ES-I3 (cell line): ENCODE results near the gene HPGDS.
"Not testable (repeated sequence)": the region's sequence is repeated elsewhere in the genome, so short reads cannot be mapped to it uniquely, and the experiment has no call there.

Experiments
- H3K36me3 ChIP-seq: 2 replicates; pipeline ENCODE4 v1.6.1; 2013; ENCODE audit warnings: mild to moderate bottlenecking, low read length, control low read depth, moderate library complexity; ENCODE audit not compliant: insufficient read depth
- H3K4me1 ChIP-seq: 2 replicates; pipeline ENCODE4 v1.6.1; 2013; ENCODE audit warnings: mild to moderate bottlenecking, control low read depth, low read length; ENCODE audit not compliant: insufficient read depth
- H3K9ac ChIP-seq: 2 replicates; pipeline ENCODE4 v1.6.1; 2013; ENCODE audit warnings: low read depth, mild to moderate bottlenecking, low read length, moderate library complexity
- H3K9me3 ChIP-seq: 2 replicates; pipeline ENCODE4 v1.6.1; 2013; ENCODE audit warnings: mild to moderate bottlenecking, low read length, moderate library complexity; ENCODE audit not compliant: control insufficient read depth, insufficient read depth

HPGDS gene

GRCh38 chr4:94348666-94349065 lies 6.0 kb upstream of the HPGDS start:
- Histone ChIP-seq H3K9ac (no peak overlapping the region), H3K9me3 (no peaks in the 10 kb centered on the region), H3K36me3 (no peaks in the 10 kb centered on the region), H3K4me1 (no peaks in the 10 kb centered on the region)

- no peaks in the 10 kb centered on the region for H3K36me3 ChIP-seq
- H3K9me3 ChIP-seq = no peaks in the 10 kb centered on the region
- H3K4me1 ChIP-seq = no peaks in the 10 kb centered on the region
- no peak overlapping the region for H3K9ac ChIP-seq
These were observed 3.9 kb upstream of the HPGDS start for GRCh38 chr4:94346541-94346940.

GRCh38 chr4:94345969-94346368 lies 3.3 kb upstream of the HPGDS start:
- Histone ChIP-seq H3K9me3 (no peaks in the 10 kb centered on the region), H3K4me1 (no peaks in the 10 kb centered on the region), H3K36me3 (no peaks in the 10 kb centered on the region), H3K9ac (no peak overlapping the region)

GRCh38 chr4:94345266-94345665 lies 2.6 kb upstream of the HPGDS start:
- Histone ChIP-seq H3K9me3 (no peaks in the 10 kb centered on the region), H3K36me3 (no peaks in the 10 kb centered on the region), H3K4me1 (no peaks in the 10 kb centered on the region), H3K9ac (no peak overlapping the region)

GRCh38 chr4:94344457-94344856 lies 1.8 kb upstream of the HPGDS start:
- H3K9ac ChIP-seq = no peak overlapping the region
- no peaks in the 10 kb centered on the region for H3K9me3 ChIP-seq
- H3K36me3 ChIP-seq = no peaks in the 10 kb centered on the region
- H3K4me1 ChIP-seq = no peaks in the 10 kb centered on the region

GRCh38 chr4:94341481-94342370 lies 910 bp downstream of the HPGDS start:
- no peak overlapping the region for H3K9ac ChIP-seq
- no peaks in the 10 kb centered on the region for H3K4me1 ChIP-seq
- H3K36me3 ChIP-seq = no peaks in the 10 kb centered on the region
- no peaks in the 10 kb centered on the region for H3K9me3 ChIP-seq

- Histone ChIP-seq H3K9me3 (no peaks in the 10 kb centered on the region), H3K4me1 (no peaks in the 10 kb centered on the region), H3K9ac (no peak overlapping the region), H3K36me3 (no peaks in the 10 kb centered on the region)
These were observed 2.9 kb downstream of the HPGDS start for GRCh38 chr4:94339779-94340178.

- H3K9me3 ChIP-seq = no peaks in the 10 kb centered on the region
- no peaks in the 10 kb centered on the region for H3K4me1 ChIP-seq
- H3K9ac ChIP-seq = no peak overlapping the region
- no peaks in the 10 kb centered on the region for H3K36me3 ChIP-seq
These were observed 3.8 kb downstream of the HPGDS start for GRCh38 chr4:94338681-94339351.

GRCh38 chr4:94336791-94337190 lies 5.8 kb downstream of the HPGDS start:
- H3K4me1 ChIP-seq, H3K9me3 ChIP-seq: not testable (repeated sequence)

GRCh38 chr4:94336303-94336702 lies 6.3 kb downstream of the HPGDS start:
- Histone ChIP-seq H3K36me3 (no peaks in the 10 kb centered on the region), H3K9me3 (no peaks in the 10 kb centered on the region), H3K9ac (no peak overlapping the region), H3K4me1 (no peaks in the 10 kb centered on the region)

More at GRCh38 chr4:94336791-94337190, 5.8 kb downstream of the HPGDS start:
- not testable (repeated sequence) for H3K36me3 ChIP-seq, H3K9ac ChIP-seq

- Histone ChIP-seq H3K36me3 (no peaks in the 10 kb centered on the region), H3K4me1 (no peaks in the 10 kb centered on the region), H3K9me3 (no peaks in the 10 kb centered on the region), H3K9ac (no peak overlapping the region)
These were observed 7.7 kb downstream of the HPGDS start for GRCh38 chr4:94334962-94335361.

GRCh38 chr4:94334476-94334875 lies 8.2 kb downstream of the HPGDS start:
- Histone ChIP-seq H3K9me3 (no peaks in the 10 kb centered on the region; the same call in 1 of the 2 replicates), H3K9ac (no peak overlapping the region), H3K4me1 (no peaks in the 10 kb centered on the region), H3K36me3 (no peaks in the 10 kb centered on the region)

GRCh38 chr4:94333866-94334265 lies 8.8 kb downstream of the HPGDS start:
- Histone ChIP-seq H3K9me3 (no peaks in the 10 kb centered on the region; the same call in 1 of the 2 replicates), H3K36me3 (no peaks in the 10 kb centered on the region), H3K4me1 (no peaks in the 10 kb centered on the region)

GRCh38 chr4:94332983-94333590 lies 9.5 kb downstream of the HPGDS start:
- no peaks in the 10 kb centered on the region for H3K4me1 ChIP-seq
- no peaks in the 10 kb centered on the region for H3K36me3 ChIP-seq
- no peaks in the 10 kb centered on the region; the same call in 1 of the 2 replicates for H3K9me3 ChIP-seq
- H3K9ac ChIP-seq = no peak overlapping the region; the same call in 1 of the 2 replicates

More at GRCh38 chr4:94333866-94334265, 8.8 kb downstream of the HPGDS start:
- H3K9ac ChIP-seq = no peak overlapping the region
